ENCODE data around the gene DUSP7.

DNA sequence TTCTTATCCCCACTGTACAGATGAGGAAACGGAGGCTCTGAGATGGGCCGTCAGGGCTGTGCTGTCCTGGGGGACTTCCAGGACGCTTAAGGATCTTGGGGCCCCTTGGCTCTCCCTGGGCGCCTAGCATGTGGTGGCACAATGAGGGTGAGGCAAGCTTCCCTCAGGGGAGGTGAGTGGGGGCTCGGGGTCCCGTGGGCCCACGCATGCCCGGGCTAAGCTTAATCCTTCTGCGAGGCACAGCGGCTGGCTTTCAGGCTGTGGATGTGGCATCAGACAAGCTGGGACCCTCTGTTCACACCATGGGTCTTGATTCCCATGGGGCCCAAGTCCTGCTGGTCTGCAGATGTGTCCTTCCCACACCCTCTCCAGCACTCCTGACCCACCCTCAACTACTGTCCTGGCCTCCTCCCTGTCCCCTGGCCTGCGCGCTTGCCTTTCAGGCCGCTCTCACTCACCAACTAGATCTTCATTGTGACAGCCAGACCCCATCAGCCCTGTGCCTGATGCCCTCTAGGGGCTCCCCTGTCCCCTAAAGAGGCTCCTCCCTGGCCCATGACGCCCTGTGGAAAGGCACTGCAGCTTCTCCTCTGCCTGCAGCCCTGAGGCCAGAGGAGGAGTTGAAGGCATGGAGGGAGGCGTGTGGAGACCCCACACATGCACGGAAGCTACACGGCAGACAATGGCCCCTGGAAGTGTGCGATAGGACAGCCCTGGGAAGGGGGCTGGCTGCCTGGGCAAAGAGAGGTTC lies 11.3 kb downstream of the DUSP7 start:
- TF ChIP-seq, protein P1, sequence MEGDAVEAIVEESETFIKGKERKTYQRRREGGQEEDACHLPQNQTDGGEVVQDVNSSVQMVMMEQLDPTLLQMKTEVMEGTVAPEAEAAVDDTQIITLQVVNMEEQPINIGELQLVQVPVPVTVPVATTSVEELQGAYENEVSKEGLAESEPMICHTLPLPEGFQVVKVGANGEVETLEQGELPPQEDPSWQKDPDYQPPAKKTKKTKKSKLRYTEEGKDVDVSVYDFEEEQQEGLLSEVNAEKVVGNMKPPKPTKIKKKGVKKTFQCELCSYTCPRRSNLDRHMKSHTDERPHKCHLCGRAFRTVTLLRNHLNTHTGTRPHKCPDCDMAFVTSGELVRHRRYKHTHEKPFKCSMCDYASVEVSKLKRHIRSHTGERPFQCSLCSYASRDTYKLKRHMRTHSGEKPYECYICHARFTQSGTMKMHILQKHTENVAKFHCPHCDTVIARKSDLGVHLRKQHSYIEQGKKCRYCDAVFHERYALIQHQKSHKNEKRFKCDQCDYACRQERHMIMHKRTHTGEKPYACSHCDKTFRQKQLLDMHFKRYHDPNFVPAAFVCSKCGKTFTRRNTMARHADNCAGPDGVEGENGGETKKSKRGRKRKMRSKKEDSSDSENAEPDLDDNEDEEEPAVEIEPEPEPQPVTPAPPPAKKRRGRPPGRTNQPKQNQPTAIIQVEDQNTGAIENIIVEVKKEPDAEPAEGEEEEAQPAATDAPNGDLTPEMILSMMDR (conservative IDR thresholded peaks at IDR 0.05; ENCODE audit: low read depth, low read length) = no peak
- no peak for TF ChIP-seq EZH2 (IDR thresholded peaks at IDR 0.05; ENCODE audit: borderline replicate concordance, low read depth, low read length, poor library complexity, severe bottlenecking)

Data from A673 (cell line).